ENCODE measurements around the gene MAP3K10. TPM values are rescaled to one million over a fixed set of nuclear protein-coding genes. Genes with fewer than 3 reads are reported as not detected.

MAP3K10 gene
- total RNA-seq, 1 experiment from 2014 or later: 16.7 TPM

- Histone ChIP-seq H3K4me3 (ENCODE audit: insufficient read depth, low read depth, low read length) (no peak overlapping the region), H3K36me3 (replicated peaks; ENCODE audit: control insufficient read depth, insufficient read depth, low read length) (peaks cover 9% of the 10 kb centered on the region), H3K27me3 (ENCODE audit: control insufficient read depth, insufficient read depth, low read length) (no peaks in the 10 kb centered on the region)
- DNase-seq: no peak
Observed at GRCh38 chr19:40241125-40241808, 50.0 kb downstream of the MAP3K10 start.

DNA sequence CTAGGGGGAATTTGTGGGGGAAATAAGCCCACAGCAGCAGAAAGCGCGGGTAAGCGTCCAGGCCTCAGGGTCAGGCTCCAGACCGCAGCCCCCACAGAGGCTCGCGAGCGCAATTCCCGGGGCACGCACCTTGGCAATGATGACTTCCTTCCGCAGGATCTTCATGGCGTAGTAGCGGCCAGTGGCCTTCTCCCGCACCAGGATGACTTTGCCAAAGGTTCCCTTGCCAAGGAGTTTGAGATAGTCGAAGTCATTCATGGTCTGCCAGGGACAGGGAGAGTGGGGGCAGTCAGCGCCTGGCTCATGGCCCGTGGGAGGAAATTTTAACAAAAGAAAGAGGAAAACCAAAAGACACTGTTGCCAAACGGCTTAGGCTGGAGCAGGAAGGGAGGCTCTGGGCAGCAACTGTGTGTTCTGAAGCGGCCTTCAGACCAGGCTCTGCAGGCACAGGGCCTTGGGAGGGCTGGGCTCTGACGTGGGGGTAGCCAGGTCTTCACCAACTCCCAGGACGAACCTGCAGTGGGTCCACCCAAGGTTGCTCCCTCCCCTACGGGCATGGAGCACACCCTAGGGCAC, 50.7 kb downstream of the MAP3K10 start:
- no peaks in the 10 kb centered on the region for H3K27me3 ChIP-seq (ENCODE audit: control insufficient read depth, insufficient read depth, low read length)
- no peak for DNase-seq
- H3K4me3 ChIP-seq (ENCODE audit: insufficient read depth, low read depth, low read length): no peak overlapping the region

GRCh38 chr19:40242480-40242879, 51.3 kb downstream of the MAP3K10 start:
- Histone ChIP-seq H3K36me3 (replicated peaks; ENCODE audit: control insufficient read depth, insufficient read depth, low read length) (peaks cover 9% of the 10 kb centered on the region), H3K27me3 (ENCODE audit: control insufficient read depth, insufficient read depth, low read length) (no peaks in the 10 kb centered on the region), H3K4me3 (ENCODE audit: insufficient read depth, low read depth, low read length) (no peak overlapping the region)
- no peak for DNase-seq

More for the DNA sequence above, 50.7 kb downstream of the MAP3K10 start:
- peaks cover 9% of the 10 kb centered on the region for H3K36me3 ChIP-seq (replicated peaks; ENCODE audit: control insufficient read depth, insufficient read depth, low read length)

DNA sequence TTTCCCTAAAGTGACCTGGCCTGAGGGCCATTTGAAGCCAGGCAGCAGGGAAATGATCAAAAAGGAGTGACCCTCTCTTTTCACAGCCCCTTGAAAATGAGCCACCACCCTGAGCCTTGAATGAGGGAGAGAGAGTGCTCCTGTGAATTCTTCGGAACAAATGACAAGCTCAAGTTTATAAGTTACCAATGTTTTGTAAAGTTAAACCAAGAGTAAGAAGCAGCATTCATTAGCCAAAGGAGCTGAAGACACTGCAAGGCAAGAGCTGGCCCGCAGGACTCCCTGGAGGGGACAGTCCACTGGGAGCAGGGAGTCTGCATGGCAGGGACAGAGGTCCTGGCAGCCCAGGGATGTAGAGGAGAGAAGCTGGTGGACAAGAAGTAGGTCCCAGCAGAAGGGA, 52.0 kb downstream of the MAP3K10 start:
- no peak for DNase-seq
- Histone ChIP-seq H3K36me3 (replicated peaks; ENCODE audit: control insufficient read depth, insufficient read depth, low read length) (peaks cover 9% of the 10 kb centered on the region), H3K27me3 (ENCODE audit: control insufficient read depth, insufficient read depth, low read length) (no peaks in the 10 kb centered on the region), H3K4me3 (ENCODE audit: insufficient read depth, low read depth, low read length) (no peak overlapping the region)

GRCh38 chr19:40244579-40245317, 53.5 kb downstream of the MAP3K10 start:
- H3K27me3 ChIP-seq (ENCODE audit: control insufficient read depth, insufficient read depth, low read length): no peaks in the 10 kb centered on the region
- peaks cover 6% of the 10 kb centered on the region for H3K36me3 ChIP-seq (replicated peaks; ENCODE audit: control insufficient read depth, insufficient read depth, low read length)
- no peak for DNase-seq
- H3K4me3 ChIP-seq (ENCODE audit: insufficient read depth, low read depth, low read length): no peak overlapping the region

DNA sequence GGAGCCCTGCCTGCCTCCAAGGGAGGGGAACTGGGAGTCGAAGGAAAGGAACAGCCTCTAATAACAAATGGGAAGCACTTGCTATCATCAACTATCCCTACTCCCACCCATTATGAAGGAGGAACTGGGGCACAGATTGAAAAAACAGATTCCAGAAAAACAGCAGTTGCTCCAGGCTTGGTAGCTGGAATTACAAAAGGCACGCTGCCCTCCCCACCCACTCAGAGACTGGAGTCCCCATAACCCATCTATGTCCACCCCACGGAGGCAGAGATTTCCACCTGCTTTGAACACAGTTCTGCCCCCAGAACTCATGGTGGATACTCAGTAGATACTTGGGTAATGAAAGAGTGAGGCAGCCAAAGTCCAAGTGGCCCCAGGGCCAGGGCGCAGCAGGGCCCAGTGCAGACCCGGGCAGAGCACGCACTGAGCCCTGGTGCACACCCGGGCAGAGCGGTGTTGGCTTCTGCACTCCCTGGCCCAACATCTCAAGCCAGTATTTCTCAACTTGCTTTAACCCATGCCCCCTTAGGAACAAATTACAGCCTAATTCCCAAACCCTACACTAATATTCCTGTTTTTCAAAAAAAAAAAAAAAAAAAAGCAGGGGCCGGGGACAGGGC, 54.4 kb downstream of the MAP3K10 start:
- Histone ChIP-seq H3K36me3 (replicated peaks; ENCODE audit: control insufficient read depth, insufficient read depth, low read length) (peaks cover 2% of the 10 kb centered on the region; the same call in 1 of the 2 replicates), H3K27me3 (ENCODE audit: control insufficient read depth, insufficient read depth, low read length) (no peaks in the 10 kb centered on the region), H3K4me3 (ENCODE audit: insufficient read depth, low read depth, low read length) (no peak overlapping the region)
- DNase-seq: no peak

DNA sequence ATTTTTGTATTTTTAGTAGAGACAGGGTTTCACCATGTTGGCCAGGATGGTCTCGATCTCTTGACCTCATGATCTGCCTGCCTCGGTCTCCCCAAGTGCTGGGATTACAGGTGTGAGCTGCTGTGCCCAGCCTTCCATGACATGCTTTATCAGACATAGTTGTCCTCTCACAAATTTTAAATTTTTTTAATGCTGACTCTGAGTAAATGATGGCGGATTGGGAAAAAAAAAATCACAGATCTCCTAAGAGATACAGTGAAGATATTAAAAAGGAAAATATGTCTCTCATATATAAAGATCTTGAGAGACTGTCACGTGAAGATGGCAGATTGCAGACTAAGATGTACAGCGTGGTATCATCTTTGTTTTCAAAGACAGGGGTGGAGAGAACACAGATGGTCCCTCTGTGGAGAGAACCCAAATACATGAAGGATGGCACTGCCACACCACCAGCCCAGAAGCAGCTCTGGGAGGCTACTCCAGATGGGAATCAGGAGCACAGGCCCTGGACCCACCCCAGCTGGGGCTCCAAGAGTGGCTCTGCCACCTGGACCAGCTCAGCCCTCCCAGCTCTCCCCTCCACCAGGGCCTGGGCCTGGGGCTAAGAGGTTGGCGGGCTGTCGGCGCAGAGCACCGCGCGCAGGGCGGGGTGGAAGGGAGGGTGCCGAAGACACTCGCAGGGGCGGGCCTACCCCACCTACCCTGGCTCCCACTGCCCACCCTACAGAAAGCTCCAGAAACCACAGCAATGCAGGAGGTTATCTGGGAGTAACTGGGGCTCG, 55.3 kb downstream of the MAP3K10 start:
- H3K27me3 ChIP-seq (ENCODE audit: control insufficient read depth, insufficient read depth, low read length): no peaks in the 10 kb centered on the region
- H3K4me3 ChIP-seq (ENCODE audit: insufficient read depth, low read depth, low read length): no peak overlapping the region
- DNase-seq: no peak
- peaks cover 2% of the 10 kb centered on the region; the same call in 1 of the 2 replicates for H3K36me3 ChIP-seq (replicated peaks; ENCODE audit: control insufficient read depth, insufficient read depth, low read length)

DNA sequence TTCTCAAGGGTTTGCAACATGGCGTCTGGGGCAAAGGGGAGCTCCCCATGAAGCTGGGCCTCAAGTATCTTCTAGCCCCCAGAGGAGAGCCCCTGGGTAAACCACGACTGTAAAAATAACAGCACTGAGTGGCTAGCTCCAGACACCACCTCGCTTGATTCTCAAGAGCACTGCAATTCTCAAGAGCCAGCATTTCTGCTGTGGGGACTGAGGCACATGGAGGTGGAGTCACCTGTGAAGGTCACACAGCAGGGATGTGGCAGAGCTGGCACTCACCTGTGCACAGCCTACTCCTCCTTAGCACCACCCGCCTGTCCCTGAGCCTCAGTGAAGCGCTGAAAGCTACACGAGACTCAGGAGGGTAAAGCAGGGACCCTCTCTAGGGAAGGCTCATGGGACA, 56.0 kb downstream of the MAP3K10 start:
- Histone ChIP-seq H3K36me3 (replicated peaks; ENCODE audit: control insufficient read depth, insufficient read depth, low read length) (peaks cover 2% of the 10 kb centered on the region; the same call in 1 of the 2 replicates), H3K4me3 (ENCODE audit: insufficient read depth, low read depth, low read length) (no peak overlapping the region), H3K27me3 (ENCODE audit: control insufficient read depth, insufficient read depth, low read length) (no peaks in the 10 kb centered on the region)
- no peak for DNase-seq

GRCh38 chr19:40247735-40248262, 56.6 kb downstream of the MAP3K10 start:
- no peak for DNase-seq
- Histone ChIP-seq H3K27me3 (ENCODE audit: control insufficient read depth, insufficient read depth, low read length) (no peaks in the 10 kb centered on the region), H3K4me3 (ENCODE audit: insufficient read depth, low read depth, low read length) (no peak overlapping the region), H3K36me3 (replicated peaks; ENCODE audit: control insufficient read depth, insufficient read depth, low read length) (peaks cover 2% of the 10 kb centered on the region; the same call in 1 of the 2 replicates)

DNA sequence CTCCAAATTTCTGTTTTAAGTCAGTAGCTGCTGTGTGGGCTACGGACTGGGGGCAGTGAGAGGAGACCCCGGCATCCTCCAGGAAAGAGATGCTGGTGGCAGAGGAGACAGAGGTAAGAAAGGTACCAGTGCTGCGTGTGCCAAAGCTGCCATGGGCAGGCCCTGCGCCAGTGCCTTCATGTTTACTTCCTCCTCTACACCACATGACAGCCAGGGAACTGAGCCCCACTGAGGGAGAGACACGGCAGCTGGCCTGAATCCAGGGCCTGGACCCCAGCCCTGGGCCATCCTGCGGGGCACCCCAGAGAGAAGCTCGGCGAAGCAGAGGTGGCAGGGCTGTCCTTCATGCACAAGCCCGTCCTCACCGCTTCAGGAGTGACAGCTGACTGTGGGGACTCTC, 58.0 kb downstream of the MAP3K10 start:
- Histone ChIP-seq H3K4me3 (ENCODE audit: insufficient read depth, low read depth, low read length) (no peak overlapping the region), H3K27me3 (ENCODE audit: control insufficient read depth, insufficient read depth, low read length) (no peaks in the 10 kb centered on the region), H3K36me3 (replicated peaks; ENCODE audit: control insufficient read depth, insufficient read depth, low read length) (peaks cover 2% of the 10 kb centered on the region; the same call in 1 of the 2 replicates)
- no peak for DNase-seq

DNA sequence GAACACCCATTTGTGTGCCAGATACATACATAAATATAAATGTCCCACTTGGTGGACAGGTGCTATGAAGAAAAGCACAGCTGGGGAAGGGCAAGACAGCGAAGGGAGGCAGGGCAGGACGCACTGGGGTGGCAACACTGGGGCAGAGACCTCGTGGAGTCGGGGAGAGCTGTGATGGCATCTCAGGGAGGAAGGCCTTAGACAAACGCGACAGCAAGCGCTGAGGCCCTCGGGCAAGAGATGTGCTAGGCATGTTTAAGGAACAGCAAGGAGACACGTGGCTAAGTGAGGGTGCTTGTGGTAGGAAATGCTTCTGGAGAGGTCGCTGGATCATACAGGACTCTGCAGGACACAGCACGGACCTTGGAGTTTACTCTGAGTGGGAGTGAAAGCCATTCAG, 58.6 kb downstream of the MAP3K10 start:
- Histone ChIP-seq H3K27me3 (ENCODE audit: control insufficient read depth, insufficient read depth, low read length) (no peaks in the 10 kb centered on the region), H3K4me3 (ENCODE audit: insufficient read depth, low read depth, low read length) (no peak overlapping the region), H3K36me3 (replicated peaks; ENCODE audit: control insufficient read depth, insufficient read depth, low read length) (peaks cover 3% of the 10 kb centered on the region; the same call in 1 of the 2 replicates)
- no peak for DNase-seq

DNA sequence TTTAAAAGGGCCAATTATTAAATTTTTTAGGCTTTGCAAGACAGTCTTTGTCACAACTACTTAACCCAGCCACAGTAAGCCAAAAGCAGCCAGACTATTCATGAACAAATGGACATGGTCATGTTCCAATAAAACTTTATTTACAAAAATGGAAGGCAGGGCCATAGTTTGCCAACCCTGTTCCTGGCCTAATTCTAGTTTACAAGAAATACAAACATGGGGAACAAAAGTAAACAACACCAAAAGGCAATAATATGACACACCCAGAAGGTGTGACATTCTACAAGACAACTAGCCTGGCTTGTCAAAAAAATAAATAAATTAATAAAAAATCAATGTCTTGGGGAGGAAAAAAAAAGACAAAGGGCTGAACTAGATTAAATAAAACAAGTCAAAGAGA, 60.0 kb downstream of the MAP3K10 start:
- no peaks in the 10 kb centered on the region for H3K27me3 ChIP-seq (ENCODE audit: control insufficient read depth, insufficient read depth, low read length)
- H3K4me3 ChIP-seq (ENCODE audit: insufficient read depth, low read depth, low read length): no peak overlapping the region
- H3K36me3 ChIP-seq (replicated peaks; ENCODE audit: control insufficient read depth, insufficient read depth, low read length): peaks cover 14% of the 10 kb centered on the region
- no peak for DNase-seq

DNA sequence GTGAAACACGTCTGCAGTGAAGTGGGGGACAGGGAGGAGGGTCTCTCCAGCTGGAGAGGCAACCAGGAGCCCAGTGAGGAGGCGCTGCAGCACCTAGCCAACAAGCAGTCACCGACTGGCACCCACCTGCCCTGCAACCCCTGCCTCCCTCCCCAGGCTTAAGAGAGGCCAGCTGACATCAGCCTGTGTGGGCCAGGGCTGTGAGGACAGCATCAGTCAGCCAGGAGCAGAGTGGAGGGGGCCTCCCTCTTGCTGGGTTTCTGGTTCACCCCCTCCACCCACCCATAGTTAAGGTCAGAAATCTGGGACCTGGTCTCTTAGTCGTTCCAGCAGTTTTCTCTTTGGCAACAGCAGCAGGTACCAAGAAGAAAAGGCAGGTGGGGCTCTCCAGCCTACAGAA, 60.8 kb downstream of the MAP3K10 start:
- peaks cover 21% of the 10 kb centered on the region for H3K36me3 ChIP-seq (replicated peaks; ENCODE audit: control insufficient read depth, insufficient read depth, low read length)
- DNase-seq: no peak
- H3K4me3 ChIP-seq (ENCODE audit: insufficient read depth, low read depth, low read length): no peak overlapping the region
- no peaks in the 10 kb centered on the region for H3K27me3 ChIP-seq (ENCODE audit: control insufficient read depth, insufficient read depth, low read length)

- H3K27me3 ChIP-seq (ENCODE audit: control insufficient read depth, insufficient read depth, low read length): no peaks in the 10 kb centered on the region
- no peak overlapping the region for H3K4me3 ChIP-seq (ENCODE audit: insufficient read depth, low read depth, low read length)
- peaks cover 21% of the 10 kb centered on the region for H3K36me3 ChIP-seq (replicated peaks; ENCODE audit: control insufficient read depth, insufficient read depth, low read length)
- DNase-seq: peak; percentile 84
Observed at GRCh38 chr19:40252395-40252794, 61.2 kb downstream of the MAP3K10 start.

All from H7 (cell line).